ENCODE results near the gene DEDD.

- TF ChIP-seq TEAD4 (IDR thresholded peaks at IDR 0.05), result no peak
- no peak for TF ChIP-seq EP300 (IDR thresholded peaks at IDR 0.05; ENCODE audit: borderline replicate concordance)
- no peak for TF ChIP-seq EGR1 (IDR thresholded peaks at IDR 0.05)
- no peak for TF ChIP-seq TAF1 (IDR thresholded peaks at IDR 0.05; ENCODE audit: low read depth)
- no peak for TF ChIP-seq CREB1 (IDR thresholded peaks at IDR 0.05; ENCODE audit: low read depth)
- TF ChIP-seq REST (IDR thresholded peaks at IDR 0.05; ENCODE audit: low read depth), result no peak
- no peak for TF ChIP-seq RAD21 (IDR thresholded peaks at IDR 0.05; ENCODE audit: low read depth)
- no peak for TF ChIP-seq FOXM1 (IDR thresholded peaks at IDR 0.05; ENCODE audit: borderline replicate concordance, low read depth)
- TF ChIP-seq CEBPB (IDR thresholded peaks at IDR 0.05), result no peak
- no peak for TF ChIP-seq MAX (IDR thresholded peaks at IDR 0.05)
- TF ChIP-seq TCF12 (IDR thresholded peaks at IDR 0.05; ENCODE audit: low read depth), result no peak
- no peak for TF ChIP-seq USF1 (IDR thresholded peaks at IDR 0.05)
Measured at GRCh38 chr1:161162806-161163205, 30.3 kb upstream of the DEDD start.

Measured in Ishikawa (cell line).